ENCODE measurements around the gene CCDC106. TPM values are rescaled to one million over a fixed set of nuclear protein-coding genes. Genes with fewer than 3 reads are reported as not detected.

Gene CCDC106
- total RNA-seq, 1 experiment from 2014 or later, result 17.4 TPM

DNA sequence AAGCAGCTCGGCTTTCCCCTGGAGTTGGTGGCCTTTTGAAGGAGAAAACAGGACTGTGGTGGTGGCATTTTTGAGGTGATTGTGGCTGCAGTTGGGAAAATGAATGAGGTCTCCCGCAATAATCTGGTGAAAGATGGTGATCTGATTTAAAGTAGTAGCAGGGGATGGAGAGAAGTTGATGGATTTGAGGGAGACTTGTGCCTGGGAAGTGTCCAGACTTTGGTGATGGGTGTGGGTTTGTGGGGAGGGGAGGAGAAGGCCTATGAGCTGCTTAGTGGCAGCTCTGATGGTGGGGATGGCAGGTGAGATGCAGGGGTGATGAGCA lies 23.0 kb downstream of the CCDC106 start:
- no TSS peak for BruUV-seq (replicated peaks)
- no peaks in the 10 kb centered on the region for H3K9me3 ChIP-seq
- peaks cover 50% of the 10 kb centered on the region for H3K4me1 Mint-ChIP-seq (ENCODE audit: low read depth, unreplicated experiment)
- peaks cover 20% of the 10 kb centered on the region for H3K36me3 ChIP-seq (ENCODE audit: control insufficient read depth, insufficient read depth, low read length)
- peaks cover 48% of the 10 kb centered on the region for H3K4me1 ChIP-seq
- intact Hi-C loops (cut with micrococcal nuclease; ENCODE audit: unreplicated experiment), result no loop called here
- TF ChIP-seq, protein P1, sequence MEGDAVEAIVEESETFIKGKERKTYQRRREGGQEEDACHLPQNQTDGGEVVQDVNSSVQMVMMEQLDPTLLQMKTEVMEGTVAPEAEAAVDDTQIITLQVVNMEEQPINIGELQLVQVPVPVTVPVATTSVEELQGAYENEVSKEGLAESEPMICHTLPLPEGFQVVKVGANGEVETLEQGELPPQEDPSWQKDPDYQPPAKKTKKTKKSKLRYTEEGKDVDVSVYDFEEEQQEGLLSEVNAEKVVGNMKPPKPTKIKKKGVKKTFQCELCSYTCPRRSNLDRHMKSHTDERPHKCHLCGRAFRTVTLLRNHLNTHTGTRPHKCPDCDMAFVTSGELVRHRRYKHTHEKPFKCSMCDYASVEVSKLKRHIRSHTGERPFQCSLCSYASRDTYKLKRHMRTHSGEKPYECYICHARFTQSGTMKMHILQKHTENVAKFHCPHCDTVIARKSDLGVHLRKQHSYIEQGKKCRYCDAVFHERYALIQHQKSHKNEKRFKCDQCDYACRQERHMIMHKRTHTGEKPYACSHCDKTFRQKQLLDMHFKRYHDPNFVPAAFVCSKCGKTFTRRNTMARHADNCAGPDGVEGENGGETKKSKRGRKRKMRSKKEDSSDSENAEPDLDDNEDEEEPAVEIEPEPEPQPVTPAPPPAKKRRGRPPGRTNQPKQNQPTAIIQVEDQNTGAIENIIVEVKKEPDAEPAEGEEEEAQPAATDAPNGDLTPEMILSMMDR (IDR thresholded peaks at IDR 0.05; ENCODE audit: insufficient read depth in 1 of 2, low read depth in 1 of 2, low read length in 1 of 2, severe bottlenecking in 1 of 2, unreplicated experiment in 1 of 2), result no peak
- DNase-seq, result no peak
- ChIA-PET POLR2A (interaction anchor here (1.6 kb wide), 1 partner anchor 17 kb away, joined by 14 read pairs; the partner anchor contains the start of gene U2AF2), CTCF (interaction anchor here (0.5 to 1.6 kb wide), 14 partner anchors 11 to 662 kb away, joined by 3 to 53 read pairs (median 4); partner anchors contain the start of genes FIZ1 and U2AF2)
- H3K27me3 Mint-ChIP-seq (ENCODE audit: insufficient read depth, unreplicated experiment), result no peaks in the 10 kb centered on the region
- H3K9me3 Mint-ChIP-seq (ENCODE audit: unreplicated experiment), result no peaks in the 10 kb centered on the region
- peak overlapping the region; percentile 34 for H3K4me3 Mint-ChIP-seq (ENCODE audit: unreplicated experiment)
- no peak overlapping the region for H3K4me3 ChIP-seq (ENCODE audit: low read depth, low read length)
- H3K27me3 ChIP-seq (replicated peaks; ENCODE audit: control insufficient read depth, insufficient read depth, low read length), result no peaks in the 10 kb centered on the region
- peak overlapping the region; percentile 83 for H3K27ac Mint-ChIP-seq (ENCODE audit: unreplicated experiment)
- H3K36me3 Mint-ChIP-seq (ENCODE audit: insufficient read depth, unreplicated experiment), result peaks cover 99% of the 10 kb centered on the region

DNA sequence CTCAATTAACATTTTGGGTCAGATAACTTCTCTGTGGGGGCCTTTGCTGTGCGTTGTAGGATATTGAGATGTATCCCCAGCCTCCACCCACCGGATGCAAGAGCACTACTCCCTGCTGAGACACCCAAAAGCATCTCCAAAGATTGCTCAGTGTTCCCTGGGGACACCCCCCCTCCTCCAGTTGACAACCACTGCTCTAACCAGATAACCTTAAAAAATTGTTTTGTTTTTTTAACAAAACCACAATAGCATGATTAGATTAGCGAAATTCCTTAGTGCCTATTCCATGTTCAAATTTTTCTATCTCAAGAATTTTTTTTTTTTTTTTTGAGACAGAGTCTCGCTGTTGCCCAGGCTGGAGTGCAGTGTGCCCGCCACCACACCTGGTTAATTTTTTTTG lies 24.4 kb downstream of the CCDC106 start:
- no peaks in the 10 kb centered on the region for H3K27me3 ChIP-seq (replicated peaks; ENCODE audit: control insufficient read depth, insufficient read depth, low read length)
- Mint-ChIP-seq H3K36me3 (ENCODE audit: insufficient read depth, unreplicated experiment) (peaks cover 96% of the 10 kb centered on the region), H3K27ac (ENCODE audit: unreplicated experiment) (no peak overlapping the region), H3K4me1 (ENCODE audit: low read depth, unreplicated experiment) (peaks cover 57% of the 10 kb centered on the region), H3K4me3 (ENCODE audit: unreplicated experiment) (no peak overlapping the region), H3K9me3 (ENCODE audit: unreplicated experiment) (no peaks in the 10 kb centered on the region), H3K27me3 (ENCODE audit: insufficient read depth, unreplicated experiment) (no peaks in the 10 kb centered on the region)
- intact Hi-C loops (cut with micrococcal nuclease; ENCODE audit: unreplicated experiment), result no loop called here
- ChIA-PET POLR2A (interaction anchor here (1.6 kb wide), 1 partner anchor 18 kb away, joined by 14 read pairs; the partner anchor contains the start of gene U2AF2), CTCF (interaction anchor here (1.5 to 1.6 kb wide), 2 partner anchors 19 to 32 kb away, joined by 6 to 9 read pairs; no protein-coding TSS in a partner anchor)
- TF ChIP-seq, protein P1 (IDR thresholded peaks at IDR 0.05; ENCODE audit: insufficient read depth in 1 of 2, low read depth in 1 of 2, low read length in 1 of 2, severe bottlenecking in 1 of 2, unreplicated experiment in 1 of 2), result no peak
- no peak for DNase-seq
- BruUV-seq (replicated peaks), result no TSS peak
- no peak overlapping the region for H3K4me3 ChIP-seq (ENCODE audit: low read depth, low read length)
- H3K36me3 ChIP-seq (ENCODE audit: control insufficient read depth, insufficient read depth, low read length), result peaks cover 15% of the 10 kb centered on the region
- peaks cover 45% of the 10 kb centered on the region for H3K4me1 ChIP-seq
- H3K9me3 ChIP-seq, result no peaks in the 10 kb centered on the region

DNA sequence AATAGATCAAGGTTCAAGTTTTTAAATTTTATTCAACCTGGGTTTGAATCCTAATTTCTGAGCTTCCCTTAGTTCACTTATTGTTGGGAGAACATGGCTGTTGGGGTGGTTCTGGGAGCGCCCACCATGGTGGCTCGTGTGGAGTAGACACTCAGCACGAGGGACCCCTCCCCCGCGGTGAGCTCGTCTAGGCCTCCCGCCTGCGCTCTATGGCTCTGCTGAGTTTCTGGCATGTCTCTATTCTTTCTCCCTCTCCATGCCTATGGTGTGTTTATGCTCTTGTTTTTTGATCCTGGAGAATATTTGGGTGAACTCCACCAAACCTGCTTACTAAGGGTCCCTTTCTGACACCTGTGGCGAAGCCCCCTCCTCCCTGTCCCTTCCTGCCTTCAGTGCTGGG lies 25.5 kb downstream of the CCDC106 start:
- Mint-ChIP-seq H3K4me1 (ENCODE audit: low read depth, unreplicated experiment) (peaks cover 54% of the 10 kb centered on the region), H3K27ac (ENCODE audit: unreplicated experiment) (peak overlapping the region; percentile 92), H3K36me3 (ENCODE audit: insufficient read depth, unreplicated experiment) (peaks cover 93% of the 10 kb centered on the region), H3K4me3 (ENCODE audit: unreplicated experiment) (peak overlapping the region; percentile 94), H3K27me3 (ENCODE audit: insufficient read depth, unreplicated experiment) (no peaks in the 10 kb centered on the region), H3K9me3 (ENCODE audit: unreplicated experiment) (no peaks in the 10 kb centered on the region)
- Histone ChIP-seq H3K4me1 (peaks cover 35% of the 10 kb centered on the region), H3K27me3 (replicated peaks; ENCODE audit: control insufficient read depth, insufficient read depth, low read length) (no peaks in the 10 kb centered on the region), H3K36me3 (ENCODE audit: control insufficient read depth, insufficient read depth, low read length) (peaks cover 13% of the 10 kb centered on the region), H3K9me3 (no peaks in the 10 kb centered on the region), H3K4me3 (ENCODE audit: low read depth, low read length) (no peak overlapping the region)
- TF ChIP-seq, protein P1 (IDR thresholded peaks at IDR 0.05; ENCODE audit: insufficient read depth in 1 of 2, low read depth in 1 of 2, low read length in 1 of 2, severe bottlenecking in 1 of 2, unreplicated experiment in 1 of 2), result no peak
- ChIA-PET POLR2A (no interaction called here), CTCF (interaction anchor here (1.1 kb wide), 1 partner anchor 19 kb away, joined by 5 read pairs; no protein-coding TSS in a partner anchor)
- no TSS peak for BruUV-seq (replicated peaks)
- intact Hi-C loops (cut with micrococcal nuclease; ENCODE audit: unreplicated experiment), result no loop called here
- no peak for DNase-seq
